GM21529 (cell line): ENCODE measurements around the gene MTMR10.
A peak's percentile ranks its signal among the peaks of the same experiment; 100 is the strongest.

Experiments
- ATAC-seq: cut with Tn5 transposase; IDR thresholded peaks from one replicate; pipeline ENCODE4 v1.9.1; 2021; ENCODE audit not compliant: unreplicated experiment

Gene MTMR10

DNA sequence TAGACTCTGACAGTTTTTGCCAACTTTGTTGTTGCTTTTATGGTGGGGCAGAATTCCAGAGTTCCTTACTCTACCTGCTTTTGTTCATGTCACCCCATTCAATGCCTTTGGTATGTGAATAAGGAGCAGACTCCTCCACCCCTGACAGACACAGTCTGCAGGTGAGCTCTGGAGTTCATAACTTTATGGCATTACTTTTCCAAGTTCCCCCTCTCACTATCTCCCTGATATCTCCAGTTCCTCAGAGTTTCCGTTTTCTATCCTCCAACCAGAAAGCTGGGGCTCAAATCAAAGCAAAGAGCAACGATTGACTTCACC, 23.1 kb upstream of the MTMR10 start:
- ATAC-seq = no peak

DNA sequence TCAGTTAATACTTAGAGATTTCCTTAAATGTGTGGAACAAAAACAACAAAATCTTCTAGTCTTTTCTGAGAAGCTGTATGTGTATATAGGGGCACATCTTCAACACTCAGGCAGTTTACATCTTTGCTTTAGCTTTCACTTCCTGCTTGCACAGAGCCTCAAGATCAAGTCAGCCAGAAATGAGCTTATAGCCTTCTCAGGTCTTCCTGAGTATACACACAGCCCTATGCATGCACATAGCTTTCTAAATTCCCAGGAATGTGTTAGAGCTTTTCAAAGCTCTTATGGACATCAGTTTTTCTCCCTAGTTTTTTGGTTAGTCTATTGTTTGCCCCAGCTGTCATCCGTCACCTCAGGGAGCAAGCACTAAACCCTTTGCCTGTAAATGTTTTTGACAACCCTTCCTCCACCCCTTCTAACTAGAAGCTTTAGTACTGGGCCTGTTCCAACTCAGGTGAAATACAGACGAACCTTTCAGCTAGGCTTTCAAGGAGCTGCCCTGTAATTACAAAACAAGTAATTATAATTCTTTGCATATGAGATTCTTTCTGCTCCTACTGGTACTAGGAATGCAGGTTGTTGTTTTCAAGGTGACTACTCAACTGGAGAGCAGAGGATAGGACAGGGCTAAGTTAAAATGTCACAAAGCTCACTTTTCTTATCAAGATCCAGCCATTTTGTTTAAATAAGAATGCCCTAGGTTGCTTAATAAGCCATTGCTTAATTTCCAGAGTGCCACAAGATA, 22.6 kb upstream of the MTMR10 start:
- ATAC-seq = peak; percentile 95

DNA sequence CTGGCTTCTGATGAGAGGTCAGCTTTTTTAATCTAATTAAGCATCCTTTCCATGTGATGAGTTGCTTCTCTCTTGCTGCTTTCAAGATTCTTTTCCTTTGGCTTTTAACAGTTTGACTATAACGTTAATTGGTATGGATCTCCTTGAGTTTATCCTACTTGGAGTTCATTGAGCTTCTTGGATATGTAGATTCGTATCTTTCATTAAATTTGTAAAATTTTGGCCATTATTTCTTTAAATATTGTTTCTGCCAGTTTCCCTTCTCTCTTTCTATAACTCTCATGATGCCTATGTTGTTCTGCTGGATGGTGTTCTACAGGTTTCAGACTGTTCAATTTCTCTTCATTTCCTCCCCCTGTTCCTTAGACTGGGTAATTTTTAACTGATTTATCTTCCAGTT, 21.0 kb upstream of the MTMR10 start:
- ATAC-seq = no peak

DNA sequence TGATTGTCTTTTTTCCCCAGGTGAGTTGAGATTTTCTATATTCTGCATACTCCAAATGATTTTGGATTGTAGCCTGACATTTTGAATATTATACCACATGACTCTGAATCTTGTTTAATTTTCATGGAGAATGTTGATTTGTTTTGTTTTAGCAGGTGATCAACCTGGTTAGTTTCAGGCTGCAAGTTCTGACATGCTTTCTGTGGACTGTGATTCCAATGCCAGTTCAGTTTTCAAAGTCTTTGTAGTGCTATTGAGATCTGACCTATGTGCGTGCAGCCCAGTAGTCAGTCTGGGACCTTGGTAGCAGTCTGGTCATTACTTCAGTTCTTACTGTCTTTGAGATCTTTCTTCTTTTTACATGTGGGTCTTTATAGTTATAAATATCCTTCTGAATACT, 18.6 kb upstream of the MTMR10 start:
- ATAC-seq = no peak

DNA sequence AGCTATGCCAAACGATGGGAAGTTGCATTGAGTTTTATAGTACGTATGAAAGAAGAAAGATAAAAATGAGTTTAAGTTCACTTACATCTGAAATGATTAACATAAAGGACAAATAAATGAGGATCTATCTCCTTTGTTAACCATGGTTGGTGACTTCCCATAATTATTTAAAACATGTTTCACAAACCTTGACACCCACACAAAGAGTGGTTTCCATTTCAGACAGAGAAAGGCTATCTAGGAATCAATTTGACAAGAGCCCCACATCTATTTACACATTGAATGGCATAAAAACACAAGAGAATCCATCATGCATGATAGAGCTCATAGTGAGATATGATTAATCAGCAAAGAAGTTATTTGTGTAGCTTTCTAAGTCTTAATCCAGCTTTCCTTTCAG, 14.2 kb upstream of the MTMR10 start:
- no peak for ATAC-seq

DNA sequence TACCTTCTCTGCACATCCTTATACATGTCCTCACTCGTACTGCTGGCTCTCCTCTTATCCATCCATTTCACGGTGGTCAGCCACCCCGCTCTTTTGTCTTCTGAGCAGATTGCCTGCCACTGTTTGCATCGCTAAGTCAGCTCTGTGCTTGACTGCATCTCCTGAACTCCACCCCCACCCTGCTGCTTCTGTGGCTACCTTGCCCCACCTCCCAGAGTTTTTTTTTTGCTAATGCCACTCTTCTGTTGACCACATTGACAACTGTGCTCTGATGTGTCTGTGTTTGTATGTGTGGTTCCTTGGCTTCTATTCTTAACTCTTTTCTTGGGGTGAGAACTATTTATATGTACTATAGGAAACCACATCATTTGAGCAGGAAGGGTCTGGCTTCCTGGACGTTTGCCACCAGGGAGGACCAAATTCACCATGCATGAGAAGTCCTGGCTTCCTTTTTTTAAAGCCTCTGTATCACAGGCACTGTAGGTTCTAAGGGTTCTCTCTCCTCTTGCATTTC, 12.8 kb upstream of the MTMR10 start:
- ATAC-seq = peak; percentile 87

DNA sequence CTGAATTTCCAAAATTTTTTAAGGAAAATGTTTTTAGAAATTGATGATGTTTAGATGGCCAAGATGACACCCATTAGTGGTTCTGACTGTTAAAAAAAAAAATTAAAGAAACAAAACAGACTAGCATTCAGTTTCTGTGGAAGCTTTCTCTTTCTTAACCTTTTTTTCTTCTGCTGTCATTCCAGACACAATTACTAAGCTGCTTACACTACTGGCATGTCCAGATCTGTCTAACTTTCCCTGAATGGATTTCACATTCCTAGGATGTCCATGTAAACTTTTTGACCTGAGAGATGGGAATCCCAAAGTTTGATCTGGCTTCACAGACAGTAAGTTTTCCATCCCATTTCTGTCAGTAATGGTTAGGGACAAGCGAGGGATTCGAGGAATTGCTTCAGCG, 10.3 kb upstream of the MTMR10 start:
- no peak for ATAC-seq

DNA sequence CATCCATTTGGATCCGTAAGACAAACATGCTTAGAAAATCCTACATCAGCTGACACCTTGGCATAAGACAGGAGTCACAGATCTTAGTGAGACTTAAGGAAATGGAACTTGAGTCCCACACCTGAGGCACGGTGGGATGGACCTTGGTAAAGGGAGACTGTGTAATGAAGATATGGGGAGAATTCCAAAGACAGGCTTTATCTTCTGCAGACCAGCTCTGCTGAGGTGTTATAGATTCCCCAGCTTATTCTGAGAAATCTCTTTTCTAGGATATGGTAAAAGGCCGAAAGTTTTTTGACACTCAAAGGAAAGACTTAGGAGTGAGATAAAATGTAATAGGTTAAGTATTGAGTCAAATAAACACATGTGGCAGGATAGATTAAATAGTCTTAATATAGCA, 8.3 kb upstream of the MTMR10 start:
- ATAC-seq = no peak

DNA sequence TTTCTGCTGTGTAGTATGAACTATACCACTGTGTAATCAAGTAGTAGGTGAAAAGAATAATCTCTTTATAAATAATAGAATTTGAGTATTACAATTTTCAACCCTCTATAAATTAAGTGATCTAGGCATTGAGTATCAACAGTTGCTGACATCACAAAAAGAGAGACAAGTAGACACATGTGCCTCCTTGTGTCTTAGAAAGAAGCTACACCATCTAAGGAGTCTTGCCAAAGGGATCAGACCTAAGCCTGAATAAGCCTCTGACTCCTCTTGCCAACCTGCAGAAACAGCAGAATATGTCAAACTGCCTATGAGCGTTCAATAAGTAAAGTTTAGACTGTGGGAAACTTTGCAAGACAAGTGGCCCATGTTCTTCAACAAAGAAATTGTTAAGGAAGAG, 5.8 kb upstream of the MTMR10 start:
- no peak for ATAC-seq

DNA sequence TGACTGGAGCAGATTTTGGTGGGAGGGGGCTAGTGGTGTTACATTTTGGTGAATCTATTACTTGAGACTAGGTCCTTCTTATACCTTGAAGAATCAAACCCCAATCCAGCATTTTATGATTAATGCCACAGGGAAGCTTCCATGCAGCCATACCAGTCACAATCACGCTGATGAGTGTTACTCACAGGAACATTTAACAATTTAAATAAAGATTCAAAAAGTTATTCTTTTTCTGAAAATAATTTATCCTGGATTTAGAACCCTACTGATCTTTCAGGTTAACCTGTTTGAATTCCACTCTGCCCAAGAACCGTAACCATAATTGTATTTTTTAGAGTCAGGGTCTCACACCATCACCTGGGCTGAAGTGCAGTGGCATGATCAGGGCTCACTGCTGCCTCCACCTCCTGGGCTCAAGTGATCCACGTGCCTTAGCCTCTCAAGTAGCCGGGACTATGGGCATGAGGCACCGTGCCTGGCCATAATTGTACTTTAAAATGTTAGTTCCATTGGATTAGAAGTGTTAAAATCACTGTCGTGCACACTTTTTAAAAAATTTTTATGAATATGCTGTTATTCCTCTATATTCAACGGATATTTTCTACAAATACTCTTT, 929 bp upstream of the MTMR10 start:
- ATAC-seq = no peak

DNA sequence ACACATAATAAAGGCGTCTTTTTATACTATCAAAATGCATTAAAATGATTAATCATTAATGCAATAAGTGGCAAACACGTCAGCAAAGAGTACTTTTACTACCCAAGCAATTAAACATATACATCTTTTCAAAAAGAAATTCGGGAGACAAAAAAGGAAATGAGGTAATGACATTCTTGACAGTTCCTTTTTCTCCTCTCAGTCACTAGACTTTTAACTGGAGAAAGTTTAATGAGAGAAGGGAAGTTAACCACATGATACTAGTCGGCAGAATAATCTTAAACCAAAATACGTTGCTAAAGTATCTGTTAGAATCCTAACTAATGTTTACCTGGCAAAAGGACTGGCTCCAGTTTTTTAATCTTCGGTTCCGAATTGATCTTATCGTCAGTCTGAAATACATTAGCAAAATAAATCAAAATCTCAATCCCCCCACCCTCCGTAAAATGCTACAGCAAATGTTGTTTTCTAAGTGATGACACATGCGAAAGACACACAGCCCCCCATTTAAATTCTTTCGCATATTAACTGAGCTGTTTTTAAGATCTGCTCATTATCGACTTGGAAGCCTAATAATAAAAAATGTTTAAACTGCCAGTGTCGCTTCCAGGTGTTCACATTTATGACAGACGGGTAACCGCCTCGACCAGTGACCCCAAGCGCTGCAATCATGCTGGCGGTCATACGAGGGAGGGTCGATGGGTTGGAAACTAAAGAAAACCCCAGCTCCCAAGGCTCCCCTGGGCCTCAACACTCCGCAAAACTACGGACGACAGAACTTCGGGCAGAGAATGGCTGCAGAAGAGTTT, 778 bp downstream of the MTMR10 start:
- ATAC-seq = peak; percentile 10

DNA sequence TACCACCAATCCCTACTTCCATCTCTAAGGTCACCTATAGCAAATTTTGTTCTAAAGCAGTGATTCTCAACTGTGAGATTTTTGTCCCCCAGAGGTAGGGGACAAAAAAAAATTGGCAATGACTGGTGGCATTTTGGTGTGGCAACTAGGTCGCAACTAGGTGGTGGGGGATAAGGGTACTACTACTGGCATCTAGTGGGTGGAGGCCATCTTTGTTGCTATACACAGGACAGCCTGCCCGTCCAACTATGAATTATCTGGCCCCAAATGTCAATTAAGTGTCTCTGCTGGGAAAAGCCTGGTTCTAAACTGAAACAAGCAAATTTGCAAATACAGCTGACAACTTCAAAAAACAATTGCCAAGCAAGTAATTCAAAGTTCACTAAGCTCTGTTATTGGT, 1.4 kb downstream of the MTMR10 start:
- ATAC-seq = no peak

DNA sequence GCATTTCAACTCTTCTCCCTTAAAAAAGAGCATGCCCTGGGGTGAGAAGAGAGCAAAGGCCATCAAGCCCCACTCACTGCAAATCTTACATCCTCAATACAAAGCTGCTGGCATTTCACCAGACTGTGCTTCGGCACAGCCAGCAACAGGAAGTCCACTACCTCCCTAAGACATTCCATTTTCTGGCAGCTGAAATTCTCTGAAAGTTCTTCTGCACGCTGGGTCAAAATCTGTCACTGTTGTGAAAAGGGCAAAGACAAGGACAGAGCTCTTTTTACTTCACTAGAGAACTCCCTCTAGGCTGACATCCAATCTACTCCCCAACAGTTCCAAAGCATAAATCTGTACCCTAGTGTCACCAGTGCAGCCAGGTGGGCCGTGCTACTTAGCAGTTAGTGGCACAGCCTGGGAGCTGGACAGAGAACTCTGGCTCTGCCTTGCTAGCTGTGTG, 6.3 kb downstream of the MTMR10 start:
- no peak for ATAC-seq

DNA sequence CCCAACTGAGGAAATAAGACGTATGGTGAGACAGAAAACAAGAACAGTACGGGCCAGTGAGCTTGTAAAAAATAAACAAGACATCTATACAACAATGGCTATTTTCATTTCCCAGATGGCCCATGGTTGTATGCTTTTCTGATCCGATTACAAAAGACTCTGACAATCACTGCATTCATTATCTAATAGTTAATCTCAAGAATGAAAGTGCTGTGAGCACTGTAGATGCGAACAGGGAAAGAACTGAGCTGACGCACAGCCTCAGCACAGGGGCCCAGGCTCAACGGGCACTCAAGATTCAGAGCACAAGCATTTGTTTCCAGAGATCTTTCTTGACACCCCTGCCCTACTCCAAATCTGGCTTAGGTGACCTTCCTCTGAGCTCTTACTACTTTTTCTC, 6.9 kb downstream of the MTMR10 start:
- ATAC-seq = no peak

DNA sequence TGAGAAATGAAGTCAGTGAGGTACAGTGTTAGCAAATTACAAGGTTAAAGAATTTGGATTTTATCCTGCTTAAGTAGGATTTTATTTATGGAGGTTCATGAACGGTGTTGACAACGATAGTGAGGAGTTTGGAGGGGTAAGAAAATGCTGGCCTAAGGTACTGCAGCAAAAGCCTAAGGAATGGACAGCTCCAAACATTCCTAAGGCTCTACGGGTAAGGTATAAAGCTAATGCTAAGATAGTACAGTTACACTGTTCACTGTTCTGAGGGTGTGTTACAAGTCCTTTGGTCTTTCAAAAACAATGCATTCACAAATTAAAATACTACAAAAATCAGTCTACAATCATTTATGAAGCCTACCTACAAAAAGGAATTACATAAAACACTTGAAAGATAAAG, 7.3 kb downstream of the MTMR10 start:
- no peak for ATAC-seq

DNA sequence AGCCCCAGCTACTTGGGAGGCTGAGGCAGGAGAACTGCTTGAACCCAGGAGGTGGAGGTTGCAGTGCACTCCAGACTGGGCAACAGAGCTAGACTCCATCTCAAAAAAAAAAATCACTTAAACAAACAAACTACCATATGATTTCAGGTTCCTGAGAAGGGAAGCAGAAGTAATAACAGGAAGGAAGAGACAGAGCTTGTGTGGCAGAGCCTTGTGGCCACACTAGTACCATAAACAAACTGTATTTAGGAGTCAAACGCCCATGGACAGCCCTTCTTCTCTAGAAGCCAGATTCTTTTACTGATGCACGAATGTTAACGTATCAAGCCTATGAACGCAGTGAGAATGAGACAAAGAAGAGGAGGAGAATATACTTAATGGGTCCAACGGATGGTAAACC, 12.0 kb downstream of the MTMR10 start:
- ATAC-seq = no peak

DNA sequence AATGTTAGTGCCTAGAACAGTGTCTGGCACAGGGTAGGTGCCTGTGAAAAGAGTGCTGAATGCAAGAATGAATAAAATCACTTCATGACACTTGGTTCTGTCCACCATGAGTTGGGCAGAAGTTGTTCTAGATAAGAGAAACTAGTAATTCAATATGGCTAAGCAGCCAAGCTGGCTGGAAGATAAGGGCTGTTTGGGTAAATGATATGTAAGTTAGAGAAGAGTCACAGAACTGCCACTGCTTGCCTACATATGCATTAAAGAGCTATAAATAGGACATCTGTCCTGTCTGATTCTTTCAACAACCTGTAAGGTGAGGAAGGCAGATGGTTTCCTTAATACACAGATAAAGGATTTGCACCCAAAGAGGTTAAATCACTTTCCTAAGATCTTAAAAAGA, 13.1 kb downstream of the MTMR10 start:
- ATAC-seq = no peak

DNA sequence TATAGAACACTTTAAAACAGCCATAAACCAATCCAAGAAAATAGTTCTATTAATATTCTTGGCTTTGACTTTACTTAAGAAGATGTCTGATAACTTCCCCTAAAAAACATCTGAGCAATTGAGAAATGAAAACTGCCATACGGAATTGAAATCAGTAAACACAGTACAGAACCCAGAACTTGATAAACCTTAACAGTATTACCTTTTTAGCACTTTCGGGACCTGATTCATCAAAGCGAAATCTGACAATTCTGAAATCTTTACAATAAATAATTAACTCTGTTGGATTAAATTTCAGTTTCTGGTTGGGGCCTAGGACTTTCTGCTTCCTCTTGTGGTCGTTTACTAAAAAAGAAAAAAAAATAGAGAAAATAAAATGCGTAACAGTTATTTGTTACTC, 17.3 kb downstream of the MTMR10 start:
- no peak for ATAC-seq

DNA sequence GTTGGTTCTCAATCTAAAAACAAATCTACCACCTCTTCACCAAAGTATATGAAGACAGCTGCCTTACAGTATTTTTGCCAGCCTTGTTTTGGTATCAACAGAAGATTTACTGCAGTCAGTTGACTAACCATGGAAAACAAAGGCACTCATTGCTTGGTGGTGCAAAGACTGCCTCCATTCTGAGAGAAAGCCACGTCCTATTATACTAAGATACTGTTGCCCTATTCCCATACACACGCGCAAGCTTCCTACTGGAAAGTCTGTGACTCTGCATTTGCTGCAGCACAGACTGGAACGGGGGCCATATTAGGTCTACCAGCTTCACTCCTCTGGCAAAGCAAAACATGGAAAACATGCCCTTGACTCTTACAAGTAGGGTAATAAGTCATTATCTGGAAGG, 18.0 kb downstream of the MTMR10 start:
- ATAC-seq = no peak

DNA sequence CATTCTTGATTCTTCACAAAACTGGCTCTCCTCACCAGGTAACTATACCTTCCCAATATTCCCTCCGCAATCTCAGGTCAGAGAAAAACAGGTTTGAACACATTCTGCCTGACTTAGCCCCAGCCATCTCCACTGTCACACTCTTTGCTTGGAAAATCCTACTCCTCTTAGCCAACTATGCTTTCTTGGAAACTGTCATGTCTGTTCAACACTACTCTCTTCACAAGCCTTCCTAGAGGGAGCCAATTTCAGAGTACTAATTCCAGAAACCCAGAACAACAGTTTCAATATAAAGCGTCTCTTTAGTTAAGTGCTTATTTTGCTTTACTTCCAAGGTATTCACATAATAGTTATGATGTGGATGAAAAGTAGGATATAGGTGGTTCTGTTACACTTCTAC, 21.7 kb downstream of the MTMR10 start:
- ATAC-seq = no peak

DNA sequence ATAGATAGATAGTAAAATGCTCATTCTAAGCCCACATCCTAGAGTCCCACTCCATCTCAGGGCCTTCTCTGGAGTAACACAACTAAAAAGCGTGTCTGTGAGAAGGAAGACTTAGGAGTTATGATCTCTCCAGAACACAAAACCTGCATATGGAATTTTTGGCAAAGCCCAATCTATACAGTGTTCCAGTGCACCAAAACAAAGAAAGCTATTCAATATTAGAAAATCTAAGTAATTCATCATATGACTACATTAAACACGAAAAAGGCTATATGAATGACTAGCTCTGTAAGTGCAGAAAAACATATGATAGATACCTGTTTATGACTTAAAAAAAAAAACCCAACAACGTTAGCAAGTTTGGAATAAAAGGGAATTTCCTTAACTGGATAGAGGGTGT, 27.7 kb downstream of the MTMR10 start:
- ATAC-seq = no peak

DNA sequence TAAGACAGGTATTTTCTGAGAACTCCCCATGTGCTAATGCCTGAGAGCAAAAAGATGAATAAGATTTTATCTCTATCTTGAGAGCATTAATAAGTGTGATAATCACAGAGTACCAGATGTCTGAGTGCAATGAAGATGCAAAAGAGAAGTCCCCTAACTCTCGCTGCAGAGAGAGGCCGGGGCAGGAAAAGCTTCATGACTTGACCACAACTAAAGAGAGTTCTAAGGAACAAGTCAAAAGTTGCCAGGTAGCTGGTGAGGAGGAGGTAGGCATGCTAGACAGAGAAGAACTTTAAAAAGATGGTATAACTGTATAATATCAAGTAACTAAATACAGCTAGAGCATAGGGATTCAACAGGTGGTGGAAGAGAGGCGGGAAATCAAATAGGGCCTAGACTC, 28.8 kb downstream of the MTMR10 start:
- ATAC-seq = no peak
